ENCODE data around the gene PTGIS.

GRCh38 chr20:49557449-49557848 lies 10.5 kb downstream of the PTGIS start:
- TF ChIP-seq CTCF (IDR thresholded peaks at IDR 0.05): no peak
- TF ChIP-seq POLR2AphosphoS5 (IDR thresholded peaks at IDR 0.05): no peak

Measured in gastroesophageal sphincter (tissue), 3 donors.